AG04449 (cell line): Measurements from ENCODE around the gene AIMP1.

Source experiments
- CTCF ChIA-PET: fragments of 350-600 bp; formaldehyde crosslinking; extraction: SDS; loops from one replicate; lab custom pipeline; 2021; ENCODE audit warnings: antibody characterized with exemption; lab: Yijun Ruan, JAX
- POLR2A ChIA-PET: fragments of 400-600, 350-600 bp; formaldehyde crosslinking; extraction: SDS; loops from one replicate; lab custom pipeline; 2020; ENCODE audit warnings: antibody characterized with exemption, inconsistent platforms; lab: Yijun Ruan, JAX
- DNase-seq: peaks from one replicate; pipeline ENCODE4 v3.0.0-alpha.2; 2010; ENCODE audit warnings: low read depth, low spot score
- H3K4me3 ChIP-seq: 2 replicates; pipeline ENCODE4 v1.5.1; 2011; ENCODE audit warnings: low read depth, mild to moderate bottlenecking, control low read depth, low read length
- TF ChIP-seq, protein P1 (sequence below): IDR thresholded peaks from one replicate; pipeline ENCODE4 v1.5.1; 2011; ENCODE audit warnings: mild to moderate bottlenecking, moderate library complexity, low read length, control low read depth, inconsistent platforms; ENCODE audit not compliant: insufficient read depth; ENCODE audit errors: missing control alignments

The AIMP1 gene

DNA sequence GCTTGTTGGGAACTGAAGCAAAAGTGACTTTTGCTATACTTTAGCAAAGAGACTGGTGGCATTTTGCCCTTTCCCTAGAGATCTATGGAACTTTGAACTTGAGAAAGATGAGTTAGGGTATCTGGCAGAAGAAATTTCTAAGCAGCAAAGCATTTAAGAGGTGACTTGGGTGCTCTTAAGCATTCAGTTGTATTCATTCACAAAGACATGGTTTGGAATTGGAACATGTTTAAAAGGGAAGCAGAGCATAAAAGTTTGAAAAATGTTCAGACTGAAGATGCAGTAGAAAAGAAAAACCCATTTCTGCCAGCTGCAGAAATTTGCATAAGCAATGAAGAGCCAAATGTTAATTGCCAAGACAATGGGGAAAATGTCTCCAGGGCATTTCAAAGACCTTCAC is 21.6 kb downstream of the AIMP1 start:
- TF ChIP-seq, protein P1, sequence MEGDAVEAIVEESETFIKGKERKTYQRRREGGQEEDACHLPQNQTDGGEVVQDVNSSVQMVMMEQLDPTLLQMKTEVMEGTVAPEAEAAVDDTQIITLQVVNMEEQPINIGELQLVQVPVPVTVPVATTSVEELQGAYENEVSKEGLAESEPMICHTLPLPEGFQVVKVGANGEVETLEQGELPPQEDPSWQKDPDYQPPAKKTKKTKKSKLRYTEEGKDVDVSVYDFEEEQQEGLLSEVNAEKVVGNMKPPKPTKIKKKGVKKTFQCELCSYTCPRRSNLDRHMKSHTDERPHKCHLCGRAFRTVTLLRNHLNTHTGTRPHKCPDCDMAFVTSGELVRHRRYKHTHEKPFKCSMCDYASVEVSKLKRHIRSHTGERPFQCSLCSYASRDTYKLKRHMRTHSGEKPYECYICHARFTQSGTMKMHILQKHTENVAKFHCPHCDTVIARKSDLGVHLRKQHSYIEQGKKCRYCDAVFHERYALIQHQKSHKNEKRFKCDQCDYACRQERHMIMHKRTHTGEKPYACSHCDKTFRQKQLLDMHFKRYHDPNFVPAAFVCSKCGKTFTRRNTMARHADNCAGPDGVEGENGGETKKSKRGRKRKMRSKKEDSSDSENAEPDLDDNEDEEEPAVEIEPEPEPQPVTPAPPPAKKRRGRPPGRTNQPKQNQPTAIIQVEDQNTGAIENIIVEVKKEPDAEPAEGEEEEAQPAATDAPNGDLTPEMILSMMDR = no peak
- H3K4me3 ChIP-seq = no peak overlapping the region
- no peak for DNase-seq
- ChIA-PET CTCF (no interaction called here), POLR2A (no interaction called here)

DNA sequence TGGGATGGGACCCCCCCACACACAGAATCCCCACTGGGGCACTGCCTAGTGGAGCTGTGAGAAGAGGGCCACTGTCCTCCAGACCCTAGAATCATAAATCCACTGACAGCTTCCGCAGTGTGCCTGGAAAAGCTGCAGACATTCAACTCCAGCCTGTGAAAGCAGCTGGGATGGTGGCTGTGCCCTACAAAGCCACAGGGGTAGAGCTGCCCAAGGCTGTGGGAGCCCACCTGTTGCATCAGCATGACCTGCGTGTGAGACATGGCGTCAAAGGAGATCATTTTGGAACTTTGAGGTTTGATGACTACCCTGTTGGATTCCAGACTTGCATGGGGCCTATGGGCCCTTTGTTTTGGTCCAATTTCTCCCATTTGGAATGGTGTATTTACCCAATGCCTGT is 22.3 kb downstream of the AIMP1 start:
- POLR2A ChIA-PET = no interaction called here
- TF ChIP-seq, protein P1 = no peak
- no peak for DNase-seq
- no peak overlapping the region for H3K4me3 ChIP-seq
- CTCF ChIA-PET = interaction anchor here (4.6 kb wide), 1 partner anchor 9 kb away, joined by 29 read pairs; no protein-coding TSS in a partner anchor

- DNase-seq = no peak
- ChIA-PET CTCF (interaction anchor here (4.6 kb wide), 1 partner anchor 10 kb away, joined by 29 read pairs; no protein-coding TSS in a partner anchor), POLR2A (no interaction called here)
- H3K4me3 ChIP-seq = no peak overlapping the region
- TF ChIP-seq, protein P1 = no peak
These were observed 23.1 kb downstream of the AIMP1 start for GRCh38 chr4:106339431-106339830.

GRCh38 chr4:106340774-106341173 is 24.4 kb downstream of the AIMP1 start:
- ChIA-PET CTCF (interaction anchor here (1.3 to 4.6 kb wide), 2 partner anchors 11 to 72 kb away, joined by 3 to 29 read pairs; no protein-coding TSS in a partner anchor), POLR2A (no interaction called here)
- TF ChIP-seq, protein P1 = no peak

DNA sequence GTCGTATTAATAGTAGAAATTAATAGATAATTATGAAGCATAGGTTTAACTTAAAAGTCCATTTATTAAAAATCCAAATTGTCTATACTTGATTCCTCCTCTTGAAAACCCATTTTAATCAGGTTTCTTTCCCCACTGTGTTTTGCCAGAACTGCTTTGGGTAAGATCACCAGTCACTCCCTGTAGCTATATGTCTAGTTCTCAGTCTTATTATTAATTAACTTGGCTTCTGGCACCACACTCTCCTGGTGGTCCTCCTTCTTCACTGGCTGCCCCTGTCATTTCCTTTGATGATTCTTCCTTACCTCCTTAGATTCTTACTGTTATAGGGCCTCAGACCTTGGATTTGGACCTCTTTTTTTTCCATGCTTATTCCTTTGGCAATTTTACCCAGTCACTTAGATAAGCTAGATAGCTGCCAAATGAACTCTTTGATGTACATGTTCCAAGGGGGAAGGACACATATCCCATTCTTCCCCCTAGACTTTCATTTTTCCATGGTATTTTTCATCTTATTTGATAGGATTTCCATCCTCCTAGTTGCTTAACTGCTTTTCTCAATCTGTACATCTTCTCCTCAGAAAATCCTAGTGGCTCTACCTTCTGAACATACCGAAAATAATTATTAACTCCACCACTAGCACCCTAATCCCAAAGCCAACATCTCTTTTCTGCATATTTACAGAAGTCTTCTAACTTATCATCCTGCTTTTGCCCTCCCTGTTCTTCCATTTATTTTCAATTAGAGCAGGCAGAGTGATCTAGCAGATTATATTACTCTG is 27.7 kb downstream of the AIMP1 start:
- CTCF ChIA-PET = interaction anchor here (0.7 to 2.7 kb wide), 6 partner anchors 10 to 78 kb away, joined by 3 to 7 read pairs (median 4); partner anchors contain the start of gene GIMD1
- TF ChIP-seq, protein P1 = no peak
- DNase-seq = no peak
- no peak overlapping the region for H3K4me3 ChIP-seq
- POLR2A ChIA-PET = no interaction called here

More at GRCh38 chr4:106340774-106341173, 24.4 kb downstream of the AIMP1 start:
- no peak for DNase-seq
- no peak overlapping the region for H3K4me3 ChIP-seq

DNA sequence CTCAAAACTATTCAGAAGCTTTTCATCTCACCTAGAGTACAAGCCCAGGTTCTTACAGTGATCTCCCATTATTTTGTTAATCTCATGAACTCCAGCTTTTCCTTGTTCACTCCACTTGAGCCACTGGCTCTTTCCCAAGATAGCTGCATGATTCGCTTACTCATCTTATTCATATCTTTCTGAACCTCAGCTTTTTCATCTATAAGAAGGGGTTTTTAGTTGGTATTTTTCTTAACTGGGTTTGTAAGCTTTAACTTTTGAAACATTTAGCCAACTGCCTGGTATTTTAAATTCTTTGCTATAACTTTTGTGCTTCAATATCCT is 28.3 kb downstream of the AIMP1 start:
- POLR2A ChIA-PET = no interaction called here
- no peak overlapping the region for H3K4me3 ChIP-seq
- no peak for DNase-seq
- TF ChIP-seq, protein P1 = no peak
- CTCF ChIA-PET = interaction anchor here (0.7 to 2.7 kb wide), 6 partner anchors 10 to 78 kb away, joined by 3 to 7 read pairs (median 4); partner anchors contain the start of gene GIMD1
